ENCODE data around the gene GOLGA3.
"Not testable (repeated sequence)": the region's sequence is repeated elsewhere in the genome, so short reads cannot be mapped to it uniquely, and the experiment has no call there.

The GOLGA3 gene

GRCh38 chr12:132814232-132814631 is 14.4 kb downstream of the GOLGA3 start:
- no peak for DNase-seq (ENCODE audit: low spot score)

DNA sequence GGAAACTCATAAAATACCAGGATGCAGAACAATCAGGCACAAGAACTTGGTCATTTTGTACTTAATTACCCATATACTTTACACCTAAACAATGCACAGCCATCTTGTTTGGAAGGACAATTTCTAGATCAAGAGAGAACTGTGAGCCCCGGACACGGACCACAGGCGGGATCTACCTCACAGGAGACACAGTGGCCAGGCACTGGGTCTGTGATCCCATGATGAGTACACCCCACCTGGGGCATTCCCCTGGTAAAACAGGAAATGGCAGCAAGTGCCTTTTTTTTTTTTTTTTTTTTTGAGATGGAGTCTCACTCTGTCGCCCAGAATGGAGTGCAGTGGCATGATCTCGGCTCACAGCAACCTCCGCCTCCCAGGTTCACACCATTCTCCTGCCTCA is 15.2 kb downstream of the GOLGA3 start:
- DNase-seq (ENCODE audit: low spot score) = no peak

DNA sequence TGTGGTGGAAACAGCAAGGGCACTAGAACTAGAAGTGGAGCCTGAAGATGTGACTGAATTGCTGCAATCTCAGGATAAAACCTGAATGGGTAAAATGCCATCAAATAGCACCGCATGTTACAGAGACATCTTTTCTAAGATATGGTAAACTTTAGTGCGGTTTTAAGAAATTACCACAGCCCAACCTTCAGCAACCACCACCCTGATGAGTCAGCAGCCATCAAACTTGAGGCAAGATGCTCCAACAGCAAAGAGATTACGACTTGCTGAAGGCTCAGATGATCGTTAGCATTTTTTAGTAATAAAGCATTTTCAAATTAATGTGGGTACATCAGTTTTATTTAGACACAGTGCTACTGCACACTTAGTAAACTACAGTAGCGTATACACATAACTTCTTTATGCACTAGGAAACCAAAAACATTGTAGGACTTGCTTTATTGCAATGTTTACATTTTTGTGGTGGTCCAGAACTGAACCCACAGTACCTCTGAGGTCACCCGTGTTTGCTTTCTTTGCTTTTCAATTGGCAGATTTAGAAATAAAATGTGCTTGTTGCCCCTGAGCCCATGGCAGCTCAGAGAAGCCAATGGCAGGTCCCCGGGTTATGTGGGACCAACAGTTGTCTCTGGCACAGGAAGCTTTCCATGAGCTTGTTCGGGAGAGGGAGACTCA is 15.9 kb downstream of the GOLGA3 start:
- no peak for DNase-seq (ENCODE audit: low spot score)

DNA sequence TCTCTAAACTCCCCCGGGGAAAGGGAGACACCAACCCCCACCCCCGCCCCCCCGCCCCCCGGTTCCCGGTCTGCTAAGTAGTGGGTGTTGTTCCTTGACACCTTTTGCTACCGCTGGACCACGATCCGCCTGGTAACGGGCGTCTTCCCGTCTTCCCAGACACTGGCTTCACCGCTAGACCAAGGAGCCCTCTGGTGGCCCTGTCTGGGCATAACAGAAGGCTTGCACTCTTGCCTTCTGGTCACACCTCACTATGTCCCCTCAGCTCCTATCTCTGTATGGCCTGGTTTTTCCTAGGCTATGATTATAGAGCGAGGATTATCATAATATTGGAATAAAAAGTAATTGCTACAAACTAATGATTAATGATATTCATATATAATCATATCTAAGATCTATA is 19.3 kb downstream of the GOLGA3 start:
- DNase-seq (ENCODE audit: low spot score) = not testable (repeated sequence)

DNA sequence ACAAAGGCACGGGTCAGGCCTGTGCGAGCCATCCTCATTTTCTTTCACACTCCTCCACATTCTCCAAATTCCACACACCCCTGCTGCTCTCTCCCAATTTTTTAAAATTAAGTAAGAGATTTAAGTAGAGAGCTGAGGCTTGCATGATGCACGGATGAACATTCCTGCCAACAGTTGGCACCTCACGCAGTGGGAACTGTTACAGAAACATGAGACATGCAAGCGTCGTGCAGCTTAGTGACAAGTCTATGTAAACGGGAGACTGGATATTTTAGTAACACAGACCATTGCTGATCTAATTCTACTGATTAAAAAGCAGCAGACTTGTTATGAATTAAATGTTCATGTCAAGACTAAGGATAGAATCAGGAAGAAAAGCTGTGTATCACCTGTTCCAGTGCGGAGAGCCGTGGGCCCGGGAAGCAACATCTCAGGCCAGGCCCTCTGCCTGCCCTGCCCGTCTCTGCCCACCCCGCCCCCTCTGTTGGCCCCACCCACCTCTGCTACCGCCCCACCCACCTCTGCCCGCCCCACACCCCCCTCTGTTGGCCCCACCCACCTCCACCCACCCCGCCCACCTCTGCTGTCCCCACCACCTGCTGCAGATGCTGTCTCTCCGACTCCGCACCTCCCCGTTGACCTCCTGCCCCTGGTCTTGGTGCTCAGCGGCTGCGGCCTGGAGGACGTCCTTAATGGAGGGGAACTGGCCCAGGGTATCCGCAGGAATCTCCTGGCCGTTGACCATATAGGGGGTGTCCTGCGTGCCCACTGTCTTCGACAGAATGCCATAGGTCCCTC is 21.2 kb downstream of the GOLGA3 start:
- peak; percentile 76 for DNase-seq (ENCODE audit: low spot score)

DNA sequence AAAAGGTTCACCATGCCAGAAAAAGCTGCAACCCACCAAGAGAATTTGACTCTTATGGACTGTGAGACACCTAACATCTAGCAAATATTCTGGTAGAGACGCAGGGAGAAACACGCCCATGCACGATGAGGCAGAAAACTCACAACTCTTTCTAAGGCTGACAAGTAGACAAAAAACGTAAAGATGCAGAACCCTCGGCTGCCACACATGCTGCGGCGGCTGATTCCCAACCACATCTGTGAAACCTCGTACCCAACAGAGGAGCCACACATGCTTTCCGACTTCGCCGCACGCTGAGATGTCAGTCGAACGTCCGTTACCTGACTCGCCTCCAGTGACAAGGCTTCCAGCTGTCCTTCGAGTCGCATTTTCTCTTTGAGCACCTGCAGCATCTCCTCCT is 21.8 kb downstream of the GOLGA3 start:
- DNase-seq (ENCODE audit: low spot score) = no peak

DNA sequence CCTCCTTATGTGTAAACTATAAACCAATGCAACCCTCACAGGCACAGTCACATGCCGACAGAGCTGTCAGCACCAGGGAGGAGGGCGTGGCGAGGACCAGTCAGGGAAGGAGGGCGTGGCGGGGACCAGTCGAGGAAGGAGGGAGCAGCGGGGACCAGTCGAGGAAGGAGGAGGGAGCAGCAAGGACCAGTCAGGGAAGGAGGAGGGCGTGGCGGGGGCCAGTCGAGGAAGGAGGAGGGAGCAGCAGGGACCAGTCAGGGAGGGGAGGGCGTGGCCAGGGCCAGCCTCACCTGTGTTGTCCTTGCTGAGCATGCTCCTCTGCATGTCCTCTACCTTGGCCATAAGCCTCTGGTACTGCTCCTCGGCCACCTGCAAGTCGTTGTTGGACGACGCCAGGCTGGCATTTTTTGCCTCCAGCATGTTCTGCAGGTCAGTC is 24.2 kb downstream of the GOLGA3 start:
- DNase-seq (ENCODE audit: low spot score) = no peak

- DNase-seq (ENCODE audit: low spot score) = no peak
These were observed 24.8 kb downstream of the GOLGA3 start for GRCh38 chr12:132803888-132804287.

GRCh38 chr12:132803125-132803524 is 25.5 kb downstream of the GOLGA3 start:
- no peak for DNase-seq (ENCODE audit: low spot score)

GRCh38 chr12:132801741-132802140 is 26.9 kb downstream of the GOLGA3 start:
- DNase-seq (ENCODE audit: low spot score) = no peak

DNA sequence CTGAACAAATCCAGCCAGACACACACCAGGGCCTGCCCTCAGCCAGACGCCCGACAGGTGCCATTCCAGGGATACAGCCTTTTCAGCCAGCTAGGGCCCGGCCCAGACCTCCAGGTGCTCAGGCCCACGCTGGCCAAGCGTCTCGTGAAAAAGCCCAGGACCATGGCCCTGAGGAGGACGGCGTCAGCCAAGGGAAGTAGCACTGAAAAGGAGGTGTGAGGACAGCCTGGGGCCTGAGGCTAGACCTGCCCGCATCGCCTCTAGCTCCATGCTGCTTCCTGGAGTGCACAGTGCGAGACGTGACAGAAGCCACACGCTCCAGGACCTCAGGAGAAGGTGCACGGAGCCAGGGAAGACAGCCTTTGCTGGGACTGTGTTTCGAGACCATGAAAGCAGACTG is 29.8 kb downstream of the GOLGA3 start:
- DNase-seq (ENCODE audit: low spot score) = no peak

- no peak for DNase-seq (ENCODE audit: low spot score)
These were observed 30.7 kb downstream of the GOLGA3 start for GRCh38 chr12:132797820-132798570.

GRCh38 chr12:132795847-132796246 is 32.8 kb downstream of the GOLGA3 start:
- DNase-seq (ENCODE audit: low spot score) = no peak

- not testable (repeated sequence) for DNase-seq (ENCODE audit: low spot score)
These were observed 36.7 kb downstream of the GOLGA3 start for GRCh38 chr12:132791940-132792339.

- DNase-seq (ENCODE audit: low spot score) = no peak
These were observed 39.6 kb downstream of the GOLGA3 start for GRCh38 chr12:132789099-132789471.

GRCh38 chr12:132788375-132789098 is 40.1 kb downstream of the GOLGA3 start:
- DNase-seq (ENCODE audit: low spot score) = no peak

DNA sequence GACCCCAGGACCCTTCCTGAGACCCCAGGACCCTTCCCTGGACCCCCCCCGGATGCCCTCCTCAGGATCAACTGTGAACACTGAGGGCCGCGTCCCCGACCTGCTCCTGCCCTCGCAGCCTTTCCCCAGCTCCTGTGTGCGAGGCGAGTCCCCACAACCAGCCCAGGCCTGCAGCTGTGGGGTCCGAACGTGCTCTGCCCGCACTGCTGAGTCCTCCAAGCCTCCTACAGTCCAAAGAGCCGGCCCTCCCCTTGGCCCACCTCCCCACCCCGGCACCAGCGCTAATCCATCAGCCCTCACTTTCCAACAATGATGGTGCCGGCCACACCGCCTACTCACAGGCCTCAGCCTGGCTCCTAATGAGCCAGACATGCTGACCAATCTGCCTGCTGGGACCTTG is 40.8 kb downstream of the GOLGA3 start:
- no peak for DNase-seq (ENCODE audit: low spot score)

DNA sequence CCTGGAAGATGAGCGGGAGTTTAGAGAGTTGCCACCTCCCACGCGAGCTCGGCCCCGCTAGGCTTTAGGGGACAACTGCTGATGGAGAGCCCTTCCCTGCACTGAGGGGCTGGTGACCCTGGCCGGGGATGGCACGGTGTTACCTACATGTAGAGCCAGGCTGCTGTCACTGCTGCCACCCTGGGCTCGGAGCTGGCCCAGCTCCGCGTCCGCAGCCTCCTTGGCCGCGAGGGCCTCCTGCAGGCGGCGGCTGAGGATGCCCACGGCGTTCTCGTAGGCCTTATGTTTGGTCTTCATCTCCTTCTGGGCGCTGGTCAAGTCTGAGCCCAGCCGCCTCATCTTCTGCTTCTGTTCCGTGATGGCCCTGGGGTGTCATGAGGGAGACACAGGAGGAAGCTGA is 42.5 kb downstream of the GOLGA3 start:
- no peak for DNase-seq (ENCODE audit: low spot score)

- DNase-seq (ENCODE audit: low spot score) = no peak
These were observed 44.1 kb downstream of the GOLGA3 start for GRCh38 chr12:132784580-132784979.

DNA sequence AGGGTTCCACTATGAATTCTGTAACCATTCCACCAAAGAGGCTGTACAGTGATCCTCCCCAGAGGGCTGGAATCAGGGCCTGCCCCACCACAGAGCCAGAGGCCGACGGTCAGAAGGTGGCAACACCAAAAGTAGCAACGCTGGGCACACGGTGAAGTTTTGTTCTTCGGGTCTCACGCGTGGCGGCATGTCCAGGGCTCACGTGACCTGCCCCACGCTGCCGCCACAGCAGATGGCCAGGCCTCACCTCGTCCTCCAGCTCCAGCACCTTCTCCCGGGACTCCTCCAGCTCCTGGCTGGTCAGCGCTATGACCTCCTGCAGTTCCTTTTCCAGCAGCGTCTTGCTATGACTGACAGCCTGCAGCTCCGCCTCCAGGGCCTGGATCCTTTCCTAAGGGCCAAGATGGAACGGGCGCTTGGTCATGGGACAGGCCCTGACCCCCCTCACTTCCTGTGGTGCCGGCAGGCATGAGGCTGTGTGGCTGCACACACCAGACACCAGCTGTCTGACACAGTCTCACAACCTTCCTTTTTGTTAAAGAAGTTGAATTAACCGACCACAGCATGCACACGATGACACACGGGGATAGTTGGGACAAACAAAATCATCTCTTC is 44.6 kb downstream of the GOLGA3 start:
- peak; percentile 79 for DNase-seq (ENCODE audit: low spot score)

GRCh38 chr12:132781938-132782337 is 46.7 kb downstream of the GOLGA3 start:
- no peak for DNase-seq (ENCODE audit: low spot score)
